GM20000 (cell line): ENCODE measurements around the gene FCN3.

ENCODE experiments used
- DNase-seq: peaks from one replicate; pipeline ENCODE4 v3.0.0; 2012; ENCODE audit warnings: low spot score
- CTCF ChIP-seq: IDR thresholded peaks from 2 replicates; pipeline ENCODE4 v1.5.1; 2012; ENCODE audit warnings: mild to moderate bottlenecking, control low read depth; ENCODE audit errors: extremely low read depth, missing control alignments

FCN3 gene

GRCh38 chr1:27405074-27405473, 30.4 kb upstream of the FCN3 start:
- TF ChIP-seq CTCF: no peak
- DNase-seq: no peak

- TF ChIP-seq CTCF: no peak
- DNase-seq: no peak
These were observed 29.3 kb upstream of the FCN3 start for GRCh38 chr1:27403931-27404330.

- peak; percentile 21 for TF ChIP-seq CTCF
- peak; percentile 52 for DNase-seq
These were observed 28.6 kb upstream of the FCN3 start for GRCh38 chr1:27403065-27403726.

GRCh38 chr1:27402349-27402754, 27.7 kb upstream of the FCN3 start:
- TF ChIP-seq CTCF: no peak
- DNase-seq: no peak

- no peak for TF ChIP-seq CTCF
- DNase-seq: no peak
These were observed 26.3 kb upstream of the FCN3 start for GRCh38 chr1:27400963-27401341.

GRCh38 chr1:27400082-27400962, 25.7 kb upstream of the FCN3 start:
- no peak for DNase-seq
- TF ChIP-seq CTCF: no peak
